Measurements from ENCODE around the gene GNAI3.

The GNAI3 gene

GRCh38 chr1:109532365-109533136 is 15.9 kb upstream of the GNAI3 start:
- POLR2A ChIA-PET = interaction anchor here (0.7 to 1.5 kb wide), 3 partner anchors 38 to 47 kb away, joined by 3 to 6 read pairs (median 3); partner anchors contain the start of gene CYB561D1
- CTCF ChIA-PET = interaction anchor here (0.6 to 26.3 kb wide), 97 partner anchors 9 to 705 kb away, joined by 3 to 1898 read pairs (median 6); partner anchors contain the start of genes AHCYL1, AMIGO1, ATXN7L2 and CELSR2
- peak; percentile 94 for TF ChIP-seq CTCF (IDR thresholded peaks at IDR 0.05; ENCODE audit: control extremely low read depth, extremely low read depth, low read depth, missing control alignments)
- peak; percentile 89 for DNase-seq (ENCODE audit: extremely low spot score)

- TF ChIP-seq CTCF (IDR thresholded peaks at IDR 0.05; ENCODE audit: control extremely low read depth, extremely low read depth, low read depth, missing control alignments) = no peak
- no peak for DNase-seq (ENCODE audit: extremely low spot score)
- CTCF ChIA-PET = interaction anchor here (1.0 to 26.3 kb wide), 10 partner anchors 8 to 333 kb away, joined by 3 to 1898 read pairs (median 24); partner anchors contain the start of genes AMIGO1, ATXN7L2, CYB561D1 and GPR61
- POLR2A ChIA-PET = interaction anchor here (0.7 kb wide), 1 partner anchor 41 kb away, joined by 5 read pairs; the partner anchor contains the start of gene CYB561D1
Observed at GRCh38 chr1:109534307-109534858, 14.0 kb upstream of the GNAI3 start.

GRCh38 chr1:109535481-109535880 is 12.9 kb upstream of the GNAI3 start:
- no peak for TF ChIP-seq CTCF (IDR thresholded peaks at IDR 0.05; ENCODE audit: control extremely low read depth, extremely low read depth, low read depth, missing control alignments)
- CTCF ChIA-PET = interaction anchor here (1.0 to 26.3 kb wide), 9 partner anchors 7 to 449 kb away, joined by 3 to 1898 read pairs (median 4); partner anchors contain the start of genes AHCYL1, AMIGO1, ATXN7L2 and CYB561D1
- no peak for DNase-seq (ENCODE audit: extremely low spot score)
- POLR2A ChIA-PET = no interaction called here

GRCh38 chr1:109535971-109536491 is 12.4 kb upstream of the GNAI3 start:
- no peak for DNase-seq (ENCODE audit: extremely low spot score)
- no peak for TF ChIP-seq CTCF (IDR thresholded peaks at IDR 0.05; ENCODE audit: control extremely low read depth, extremely low read depth, low read depth, missing control alignments)
- CTCF ChIA-PET = interaction anchor here (1.1 to 26.3 kb wide), 7 partner anchors 6 to 449 kb away, joined by 3 to 1898 read pairs (median 7); partner anchors contain the start of genes AHCYL1, AMIGO1, ATXN7L2 and CYB561D1
- POLR2A ChIA-PET = no interaction called here

- ChIA-PET POLR2A (no interaction called here), CTCF (interaction anchor here (1.0 to 26.3 kb wide), 7 partner anchors 5 to 446 kb away, joined by 3 to 1898 read pairs (median 13); partner anchors contain the start of genes AMIGO1, ATXN7L2, CYB561D1 and GPR61)
- TF ChIP-seq CTCF (IDR thresholded peaks at IDR 0.05; ENCODE audit: control extremely low read depth, extremely low read depth, low read depth, missing control alignments) = no peak
- no peak for DNase-seq (ENCODE audit: extremely low spot score)
Observed at GRCh38 chr1:109537450-109538178, 10.8 kb upstream of the GNAI3 start.
